Hematopoietic multipotent progenitor cell treated with erythropoietin and hydrocortisone succinate and interleukin-3 and kit ligand, for 6 days (in vitro differentiated cells): Measurements from ENCODE around the gene OR9K2.
"Not testable (repeated sequence)": the region's sequence is repeated elsewhere in the genome, so short reads cannot be mapped to it uniquely, and the experiment has no call there.

Experiments
- DNase-seq: peaks from one replicate; pipeline ENCODE4 v3.0.0-alpha.2; 2015

Gene OR9K2, protein sequence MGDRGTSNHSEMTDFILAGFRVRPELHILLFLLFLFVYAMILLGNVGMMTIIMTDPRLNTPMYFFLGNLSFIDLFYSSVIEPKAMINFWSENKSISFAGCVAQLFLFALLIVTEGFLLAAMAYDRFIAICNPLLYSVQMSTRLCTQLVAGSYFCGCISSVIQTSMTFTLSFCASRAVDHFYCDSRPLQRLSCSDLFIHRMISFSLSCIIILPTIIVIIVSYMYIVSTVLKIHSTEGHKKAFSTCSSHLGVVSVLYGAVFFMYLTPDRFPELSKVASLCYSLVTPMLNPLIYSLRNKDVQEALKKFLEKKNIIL

DNA sequence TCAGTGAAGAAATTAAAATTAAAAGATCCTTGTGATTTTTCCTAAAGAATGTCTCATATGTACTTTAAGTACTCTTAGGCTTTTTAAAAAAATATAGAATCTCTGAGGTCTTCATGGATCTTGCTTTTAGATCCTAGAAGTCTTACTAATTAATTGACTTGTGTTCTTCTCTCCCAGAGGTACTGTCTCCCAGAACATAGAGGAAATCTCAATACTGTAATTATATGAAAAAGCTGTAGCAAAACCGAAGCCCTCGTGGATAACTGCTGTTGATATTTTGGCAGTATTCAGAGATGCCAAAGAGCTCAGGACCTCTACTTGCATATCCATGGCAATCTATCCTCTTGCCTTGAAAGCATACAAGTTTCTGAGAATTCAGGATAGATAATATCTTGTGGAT, at the start of gene OR9K2:
OR9K2 (plus strand) TSS at position 301 of the 400 bp plus-strand sequence. CDS start 3,429 bp downstream, outside the sequence.
- DNase-seq: no peak

DNA sequence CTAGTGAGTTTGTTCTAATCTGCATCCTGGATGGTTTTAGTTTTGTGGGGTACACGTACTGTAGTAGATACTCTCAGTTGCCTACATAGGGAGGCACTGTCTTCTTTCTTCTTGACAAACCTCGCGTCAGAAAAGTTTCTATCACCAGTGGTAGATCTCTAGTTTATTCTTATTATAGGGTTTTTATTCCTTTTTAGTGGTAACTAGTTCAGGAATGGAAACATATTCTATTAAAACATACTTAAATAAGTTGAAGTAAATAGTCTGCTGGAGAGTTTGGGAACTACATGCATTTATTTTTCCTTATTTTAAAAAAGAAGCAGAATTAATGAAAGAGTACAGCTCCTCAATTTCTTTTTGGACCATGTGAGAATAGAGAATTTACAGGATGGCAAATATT, 33.6 kb upstream of the OR9K2 start:
- no peak for DNase-seq

DNA sequence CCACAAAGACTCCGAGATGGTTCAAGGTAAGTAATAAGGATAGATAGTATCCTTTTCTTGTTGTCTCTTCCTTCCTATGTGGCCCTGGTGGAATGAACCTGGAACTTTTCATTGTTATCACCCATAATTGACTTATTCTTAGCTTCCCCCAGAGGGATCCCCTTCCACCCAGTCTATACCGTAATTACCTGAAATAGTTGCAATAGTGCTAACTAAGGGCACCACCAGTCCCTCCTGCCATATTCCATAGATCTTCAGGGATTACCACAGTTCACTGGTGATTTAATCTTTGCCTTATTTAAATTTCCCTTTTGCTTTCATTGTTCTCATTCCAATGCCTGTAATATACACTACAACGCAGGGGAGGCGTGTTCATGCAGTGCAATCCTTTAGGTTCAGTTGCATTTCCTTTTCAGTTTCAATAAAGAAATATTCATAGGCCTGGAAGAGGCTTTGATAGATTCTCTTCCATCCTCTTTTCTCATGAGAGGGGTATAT, 13.8 kb upstream of the OR9K2 start:
- DNase-seq: no peak

DNA sequence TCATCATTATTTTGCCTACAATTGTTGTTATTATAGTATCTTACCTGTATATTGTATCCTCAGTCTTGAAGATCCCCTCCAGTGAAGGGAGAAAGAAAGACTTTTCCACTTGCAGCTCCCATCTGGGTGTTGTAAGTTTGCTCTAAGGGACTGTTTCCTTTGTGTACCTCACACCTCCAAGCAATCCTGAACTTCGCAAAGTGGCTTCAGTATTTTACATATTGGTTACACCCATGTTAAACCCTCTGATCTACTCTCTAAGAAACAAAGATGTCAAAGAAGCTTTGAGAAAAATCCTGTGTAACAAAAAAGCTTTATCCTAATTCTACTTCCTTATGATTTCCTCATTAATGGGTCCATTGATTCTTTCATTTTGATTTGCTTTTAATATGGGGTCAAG, 10.1 kb upstream of the OR9K2 start:
- DNase-seq: no peak

DNA sequence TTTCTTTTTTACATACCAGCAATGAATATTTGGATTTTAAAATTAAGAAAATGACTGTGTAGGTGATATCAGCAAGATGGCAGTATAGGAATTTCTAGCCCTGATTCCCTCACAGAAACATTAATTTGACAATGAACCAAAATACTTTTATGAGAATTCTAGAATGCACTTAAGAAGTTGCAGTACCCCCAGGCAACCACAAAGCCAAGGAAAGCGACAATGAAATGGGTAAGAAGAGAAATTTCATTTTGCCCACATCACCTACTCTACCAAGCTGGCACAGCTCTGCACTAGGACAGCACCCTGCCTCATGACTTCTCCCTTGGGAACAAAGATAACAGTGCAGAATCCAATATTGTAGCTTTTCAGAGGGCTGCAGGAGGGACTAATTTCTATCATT, 6.6 kb downstream of the OR9K2 start:
- DNase-seq: peak; percentile 3

DNA sequence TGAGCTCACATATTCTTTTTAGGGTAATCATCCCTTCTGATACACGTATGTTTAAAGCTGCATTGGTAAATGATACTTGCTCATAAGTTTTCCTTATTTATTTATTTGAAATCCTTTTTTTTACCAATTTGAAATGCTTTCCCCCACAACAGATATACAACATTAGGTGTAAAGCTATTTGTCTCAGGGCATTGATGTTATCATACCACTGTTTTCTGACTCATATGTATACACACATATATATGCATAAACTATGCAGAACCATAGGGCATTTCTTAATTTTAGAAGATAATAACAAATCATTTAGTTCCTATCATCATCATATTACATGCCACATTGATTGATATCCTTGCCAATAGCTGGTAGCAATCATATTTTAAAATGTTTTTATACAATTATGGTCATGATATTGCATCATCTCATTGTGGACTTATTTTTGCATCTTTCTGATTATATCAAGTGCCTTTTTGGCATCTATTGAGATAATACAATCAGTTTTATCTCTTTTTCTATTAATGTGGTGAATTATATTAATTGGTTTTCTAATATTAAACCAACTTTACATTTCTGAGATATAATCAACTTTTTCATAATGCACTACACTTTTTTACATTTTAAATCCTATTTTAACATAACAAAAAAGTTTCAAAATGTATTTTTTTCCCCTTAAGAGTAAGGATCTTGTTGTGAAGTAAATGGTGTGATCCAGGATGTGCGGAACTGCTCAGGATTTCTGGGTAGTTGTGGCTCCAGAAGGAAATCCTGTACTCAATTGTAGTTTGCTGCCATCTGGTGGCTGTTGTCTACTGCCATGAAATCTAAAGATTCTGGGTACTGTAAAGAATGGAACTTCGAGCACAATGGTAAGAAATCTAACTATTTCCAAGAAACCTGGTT, 16.7 kb downstream of the OR9K2 start:
- DNase-seq: peak; percentile 81

DNA sequence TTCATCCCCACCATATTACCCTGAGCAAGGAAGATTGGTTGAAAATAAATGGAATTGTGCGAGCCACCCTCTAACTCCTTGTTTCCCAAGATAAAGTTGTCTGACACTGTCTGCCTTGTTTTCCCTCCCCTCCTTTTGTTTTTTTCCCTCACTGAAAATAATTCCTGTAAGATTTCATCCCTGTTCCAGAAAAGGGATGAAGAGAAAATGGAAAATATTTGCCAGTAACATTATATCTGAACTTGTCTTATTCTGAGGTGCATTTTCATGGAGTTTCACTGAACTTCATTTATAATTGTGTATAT, 17.3 kb downstream of the OR9K2 start:
- no peak for DNase-seq

DNA sequence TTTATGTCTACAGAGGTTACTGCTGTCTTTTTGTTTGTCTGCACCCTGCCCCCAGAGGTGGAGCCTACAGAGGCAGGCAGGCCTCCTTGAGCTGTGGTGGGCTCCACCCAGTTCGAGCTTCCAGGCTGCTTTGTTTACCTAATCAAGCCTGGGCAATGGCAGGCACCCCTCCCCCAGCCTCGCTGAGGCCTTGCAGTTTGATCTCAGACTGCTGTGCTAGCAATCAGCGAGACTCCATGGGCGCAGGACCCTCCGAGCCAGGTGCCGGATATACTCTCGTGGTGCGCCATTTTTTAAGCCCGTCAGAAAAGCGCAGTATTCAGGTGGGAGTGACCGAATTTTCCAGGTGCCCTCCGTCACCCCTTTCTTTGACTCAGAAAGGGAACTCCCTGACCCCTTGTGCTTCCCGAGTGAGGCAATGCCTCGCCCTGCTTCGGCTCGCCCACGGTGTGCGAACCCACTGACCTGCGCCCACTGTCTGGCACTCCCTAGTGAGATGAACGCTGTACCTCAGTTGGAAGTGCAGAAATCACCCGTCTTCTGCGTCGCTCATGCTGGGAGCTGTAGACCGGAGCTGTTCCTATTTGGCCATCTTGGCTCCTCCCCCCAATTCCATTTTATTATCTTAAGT, 40.9 kb downstream of the OR9K2 start:
- not testable (repeated sequence) for DNase-seq

DNA sequence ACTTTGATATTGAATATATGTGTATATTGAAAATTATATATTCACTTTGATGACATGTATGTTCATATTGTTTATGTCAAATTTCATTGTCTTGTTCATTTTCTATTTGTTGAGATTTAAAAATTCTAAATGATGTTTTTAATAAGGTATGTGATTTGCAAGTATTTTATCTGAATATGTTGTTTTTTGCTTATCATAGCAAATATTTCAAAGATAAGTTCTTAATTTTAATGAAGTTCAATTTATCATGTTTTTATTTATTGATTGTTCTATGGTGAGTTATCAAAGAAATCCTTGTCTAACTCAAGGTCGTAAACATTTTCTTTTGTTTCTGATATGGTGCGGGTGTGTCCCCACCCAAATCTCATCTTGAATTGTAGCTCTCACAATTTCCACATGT, 45.2 kb downstream of the OR9K2 start:
- no peak for DNase-seq

DNA sequence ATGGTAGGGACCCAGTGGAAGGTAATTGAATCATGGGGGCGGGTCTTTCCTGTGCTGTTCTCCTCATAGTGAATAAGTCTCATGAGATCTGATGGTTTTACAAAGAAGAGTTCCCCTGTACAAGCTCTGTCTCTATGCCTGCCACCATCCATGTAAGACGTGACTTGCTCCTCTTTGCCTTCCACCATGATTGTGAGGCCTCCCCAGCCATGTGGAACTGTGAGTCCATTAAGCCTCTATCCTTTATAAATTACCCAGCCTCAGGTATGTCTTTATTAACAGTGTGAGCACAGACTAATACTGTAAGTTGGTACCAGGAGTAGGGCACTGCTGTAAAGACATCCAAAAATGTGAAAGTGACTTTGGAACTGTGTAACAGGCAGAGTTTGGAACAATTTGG, 45.6 kb downstream of the OR9K2 start:
- not testable (repeated sequence) for DNase-seq

DNA sequence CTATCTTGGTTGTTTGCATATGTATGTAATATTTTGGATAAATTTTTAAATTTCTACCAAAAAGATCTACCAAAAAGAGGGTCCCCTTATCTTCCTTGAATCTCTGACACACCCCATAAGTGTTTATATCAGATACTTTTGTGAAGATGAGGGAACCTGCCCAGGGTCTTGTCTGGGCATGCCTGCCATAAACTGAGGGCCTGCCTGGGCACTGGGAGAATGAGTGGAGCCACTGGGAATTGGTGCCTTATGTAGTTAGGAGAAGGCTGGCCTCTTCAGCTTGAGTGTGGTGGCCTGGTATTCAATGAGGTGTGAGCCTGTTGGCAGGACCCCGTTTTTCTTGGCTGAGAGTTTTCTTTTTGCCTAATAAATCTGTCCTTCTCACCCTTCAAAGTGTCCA, 46.5 kb downstream of the OR9K2 start:
- DNase-seq: no peak

DNA sequence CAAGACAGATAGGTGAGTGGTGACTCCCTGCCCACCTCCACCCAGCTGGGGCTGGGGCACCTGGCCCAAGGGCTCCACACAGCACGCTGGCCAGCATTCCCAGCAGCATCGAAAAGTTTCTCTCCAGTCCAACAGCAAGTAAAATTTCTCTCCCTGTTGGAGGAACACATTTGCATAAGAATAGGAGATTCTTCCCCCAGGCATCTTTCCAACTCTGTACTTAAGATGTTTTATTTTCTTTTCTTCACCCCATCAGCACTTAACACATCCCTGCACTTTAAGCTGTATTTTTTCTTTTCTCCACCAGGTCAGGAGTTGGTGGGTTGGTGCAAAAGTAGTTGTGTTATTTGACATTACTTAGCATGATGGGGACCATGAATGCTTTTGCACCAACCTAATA, 47.2 kb downstream of the OR9K2 start:
- DNase-seq: no peak
